HG03066 (cell line): ENCODE results near the gene ZCCHC9.
"Not testable (repeated sequence)": the region's sequence is repeated elsewhere in the genome, so short reads cannot be mapped to it uniquely, and the experiment has no call there.

Experiments used
- ATAC-seq: cut with Tn5 transposase; IDR thresholded peaks from one replicate; pipeline ENCODE4 v1.9.1; 2021; ENCODE audit warnings: low read depth; ENCODE audit not compliant: unreplicated experiment

Gene ZCCHC9, protein sequence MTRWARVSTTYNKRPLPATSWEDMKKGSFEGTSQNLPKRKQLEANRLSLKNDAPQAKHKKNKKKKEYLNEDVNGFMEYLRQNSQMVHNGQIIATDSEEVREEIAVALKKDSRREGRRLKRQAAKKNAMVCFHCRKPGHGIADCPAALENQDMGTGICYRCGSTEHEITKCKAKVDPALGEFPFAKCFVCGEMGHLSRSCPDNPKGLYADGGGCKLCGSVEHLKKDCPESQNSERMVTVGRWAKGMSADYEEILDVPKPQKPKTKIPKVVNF

DNA sequence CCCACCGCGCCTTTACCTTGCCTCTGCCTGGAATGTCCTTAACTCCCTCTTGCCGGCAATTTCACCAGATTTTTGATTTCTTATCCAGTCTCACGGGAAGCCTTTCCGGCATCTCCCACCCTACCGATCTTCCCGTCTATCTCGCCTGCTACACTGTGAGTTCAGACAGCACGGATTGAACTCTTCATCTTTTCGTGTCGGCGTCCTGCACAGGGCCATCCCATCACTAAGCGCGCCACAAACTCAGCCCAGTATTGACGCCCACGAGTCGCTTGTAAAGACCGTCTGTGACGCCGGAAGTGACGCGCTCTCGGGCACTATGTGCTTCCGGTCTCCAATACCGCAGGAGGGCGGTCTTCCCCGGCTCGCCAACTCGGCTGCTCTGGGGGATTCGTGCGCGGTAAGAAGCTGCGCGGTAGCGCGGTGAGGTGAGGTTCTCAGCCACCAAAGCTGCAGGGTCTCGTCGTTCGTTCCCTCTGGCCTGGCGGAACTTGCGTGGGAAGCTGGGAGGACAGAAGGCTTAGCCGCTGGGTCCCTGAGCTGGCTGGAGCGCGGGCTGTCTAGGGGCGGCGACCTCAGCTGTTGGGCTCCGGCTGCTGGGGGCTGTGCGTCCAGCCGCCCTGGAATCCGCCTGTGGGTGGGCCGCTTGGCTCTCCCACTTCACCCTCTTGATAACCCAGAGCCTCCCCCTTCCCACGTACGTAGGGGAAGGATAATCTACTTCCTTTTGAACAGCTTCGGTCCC lies at the start of gene ZCCHC9:
ZCCHC9 (plus strand) TSS at position 317 of the 745 bp plus-strand sequence. CDS start 3,171 bp downstream, outside the sequence.
- peak; percentile 98 for ATAC-seq

GRCh38 chr5:81251922-81252321 lies 49.5 kb upstream of the ZCCHC9 start:
- ATAC-seq, result no peak

DNA sequence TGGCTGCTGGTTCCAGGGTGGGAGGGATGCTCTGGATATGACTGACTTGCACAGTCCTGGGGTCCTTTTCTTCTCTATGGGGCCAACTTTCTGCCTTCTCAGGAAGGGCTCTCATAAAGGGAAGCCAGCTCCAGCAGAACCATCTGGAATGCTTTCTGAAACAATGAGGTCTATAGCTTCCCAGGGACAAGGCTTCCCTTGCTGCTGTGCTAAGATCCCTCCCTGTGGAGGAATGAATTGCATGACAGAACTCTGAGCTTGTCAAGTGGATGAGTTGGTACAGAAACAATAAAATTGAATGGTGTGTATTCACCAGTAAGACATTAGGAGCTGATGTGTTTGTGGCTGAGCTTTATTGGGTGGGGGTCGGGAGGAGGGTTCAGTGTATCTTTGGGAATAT lies 48.5 kb upstream of the ZCCHC9 start:
- no peak for ATAC-seq

GRCh38 chr5:81253875-81254274 lies 47.5 kb upstream of the ZCCHC9 start:
- no peak for ATAC-seq

DNA sequence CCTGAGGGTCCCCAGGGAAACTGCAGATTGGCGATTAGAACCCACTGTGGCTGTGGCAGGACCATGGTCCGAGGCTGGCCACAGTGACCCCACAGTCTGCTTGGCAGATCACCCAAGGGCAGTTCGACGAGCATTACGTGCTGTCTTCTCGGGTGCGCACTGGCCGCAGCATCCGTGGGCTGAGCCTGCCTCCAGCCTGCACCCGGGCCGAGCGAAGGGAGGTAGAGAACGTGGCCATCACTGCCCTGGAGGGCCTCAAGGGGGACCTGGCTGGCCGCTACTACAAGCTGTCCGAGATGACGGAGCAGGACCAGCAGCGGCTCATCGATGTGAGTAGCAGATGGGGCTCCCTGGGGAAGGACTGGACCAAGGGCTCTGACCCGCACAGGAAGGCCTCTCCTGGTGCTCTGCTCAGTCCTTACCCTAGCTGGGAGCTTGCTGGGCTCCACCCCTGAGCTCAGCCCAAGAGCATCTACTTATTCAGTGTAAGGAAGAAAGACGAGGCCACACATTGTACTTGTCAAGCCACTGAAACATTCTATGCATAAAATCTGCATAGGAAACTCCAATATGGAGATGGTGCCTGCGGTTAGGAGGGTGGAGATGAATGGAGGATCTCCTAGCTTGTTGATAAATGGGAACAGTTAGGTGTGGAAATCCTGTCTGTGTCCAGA lies 46.4 kb upstream of the ZCCHC9 start:
- ATAC-seq, result no peak

DNA sequence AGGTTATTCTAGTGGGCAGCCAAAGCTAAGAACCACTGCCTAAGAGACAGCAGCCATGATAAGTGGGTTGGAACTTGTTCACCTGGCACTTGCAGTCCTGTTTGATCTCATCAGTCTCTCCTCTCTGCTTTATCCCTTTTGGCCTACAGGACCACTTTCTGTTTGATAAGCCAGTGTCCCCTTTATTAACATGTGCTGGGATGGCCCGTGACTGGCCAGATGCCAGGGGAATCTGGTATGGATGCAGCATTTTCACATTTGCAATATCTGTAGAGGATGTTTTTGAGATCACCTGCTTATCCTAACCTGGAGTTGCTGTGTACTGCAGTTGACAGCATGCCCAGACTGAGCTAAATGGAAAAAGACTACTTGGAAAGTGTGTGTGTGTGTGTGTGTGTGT lies 44.6 kb upstream of the ZCCHC9 start:
- no peak for ATAC-seq

GRCh38 chr5:81262796-81263195 lies 38.6 kb upstream of the ZCCHC9 start:
- ATAC-seq, result not testable (repeated sequence)

DNA sequence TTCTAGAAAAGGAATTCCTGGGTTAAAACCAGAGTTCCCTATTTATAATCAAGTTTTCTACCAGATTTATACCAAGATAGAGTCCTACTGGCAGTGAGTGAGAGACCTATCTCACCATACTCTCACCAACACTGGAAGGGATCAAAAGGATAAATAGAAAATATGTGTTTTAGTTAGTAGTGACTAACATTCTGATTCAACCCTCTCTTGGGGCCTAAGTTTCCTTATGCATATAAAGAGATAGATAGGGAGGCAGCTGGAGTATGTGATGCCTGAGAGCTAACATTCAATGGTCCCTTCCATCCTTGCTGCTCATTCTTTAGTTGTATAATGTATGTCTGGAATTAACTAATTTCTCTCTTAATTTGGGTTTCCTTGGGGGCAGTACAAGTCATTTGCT lies 36.3 kb upstream of the ZCCHC9 start:
- no peak for ATAC-seq

- no peak for ATAC-seq
These were observed 32.7 kb upstream of the ZCCHC9 start for GRCh38 chr5:81268521-81269196.

GRCh38 chr5:81269751-81270393 lies 31.5 kb upstream of the ZCCHC9 start:
- ATAC-seq, result no peak

DNA sequence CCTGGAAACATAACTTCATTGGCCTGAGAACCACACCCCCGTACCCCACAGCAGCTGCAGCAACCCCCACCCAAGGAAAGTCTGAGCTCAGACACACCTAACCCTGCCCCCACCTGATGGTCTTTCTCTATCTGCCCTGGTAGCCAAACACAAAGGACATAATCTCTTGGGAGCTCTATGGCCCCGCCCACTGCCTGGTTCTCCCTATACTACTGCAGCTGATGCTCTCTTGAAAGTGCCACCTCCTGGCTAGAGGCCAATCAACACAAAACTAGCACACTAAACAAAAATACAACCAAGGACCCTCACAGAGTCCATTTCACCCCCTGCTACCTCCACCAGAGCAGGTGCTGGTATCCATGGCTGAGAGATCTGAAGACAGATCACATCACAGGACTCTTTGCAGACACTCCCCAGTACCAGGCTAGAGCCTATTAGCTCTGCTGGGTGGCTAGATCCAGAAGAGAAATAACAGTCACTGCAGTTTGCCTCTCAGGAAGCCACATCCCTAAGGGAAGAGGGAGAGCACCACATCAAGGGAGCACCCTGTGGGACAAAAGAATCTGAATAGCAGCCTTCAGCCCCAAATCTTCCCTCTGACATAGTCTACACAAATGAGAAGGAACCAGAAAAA lies 30.9 kb upstream of the ZCCHC9 start:
- not testable (repeated sequence) for ATAC-seq

- no peak for ATAC-seq
These were observed 17.4 kb upstream of the ZCCHC9 start for GRCh38 chr5:81283976-81284375.

DNA sequence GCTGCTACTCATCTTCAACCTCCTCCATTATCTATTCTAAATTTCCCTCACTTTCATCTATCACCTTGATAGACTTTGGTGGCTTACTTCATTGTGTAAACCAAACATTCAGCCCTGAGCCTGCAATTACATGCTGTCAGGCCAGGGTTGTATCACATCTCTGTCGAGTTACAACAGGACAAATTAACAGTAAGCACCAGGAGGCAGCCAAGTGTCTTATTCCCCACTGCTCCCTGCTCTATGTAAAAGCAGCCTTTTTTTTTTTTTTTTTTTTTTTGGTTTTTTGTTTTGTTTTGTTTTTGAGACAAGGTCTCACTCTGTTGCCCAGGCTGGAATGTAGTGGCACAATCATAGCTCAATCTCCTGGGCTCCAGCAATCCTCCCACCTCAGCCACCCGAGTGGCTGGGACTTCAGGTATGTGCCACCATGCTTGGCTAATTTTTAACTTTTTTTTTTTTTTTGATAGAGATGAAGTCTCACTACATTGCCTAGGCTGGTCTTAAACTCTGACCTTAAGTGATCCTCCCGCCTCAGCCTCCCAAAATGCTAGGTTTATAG lies 15.2 kb upstream of the ZCCHC9 start:
- ATAC-seq, result no peak

GRCh38 chr5:81288021-81288433 lies 13.4 kb upstream of the ZCCHC9 start:
- no peak for ATAC-seq

- no peak for ATAC-seq
These were observed 11.2 kb upstream of the ZCCHC9 start for GRCh38 chr5:81290146-81290545.

- no peak for ATAC-seq
These were observed 9.3 kb upstream of the ZCCHC9 start for GRCh38 chr5:81292130-81292529.

- not testable (repeated sequence) for ATAC-seq
These were observed 7.4 kb upstream of the ZCCHC9 start for GRCh38 chr5:81294021-81294420.

DNA sequence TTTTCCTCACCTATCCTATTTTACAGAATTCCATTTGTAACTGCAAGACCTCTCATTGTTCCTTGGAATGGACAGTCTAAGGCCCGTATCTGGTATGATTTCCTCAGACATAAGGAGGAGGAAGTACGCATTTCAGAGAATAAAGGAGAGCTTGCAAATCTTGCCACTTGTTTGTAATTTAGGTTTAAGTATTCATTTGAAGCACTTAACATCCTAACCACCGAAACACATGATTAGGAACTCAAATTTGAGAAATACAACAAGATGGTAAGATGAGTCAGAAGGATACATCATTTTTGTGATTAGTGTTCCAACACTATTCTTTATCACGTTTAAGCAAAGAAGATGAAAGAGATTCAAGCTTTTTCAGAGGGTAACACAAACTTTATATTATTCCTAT lies 3.9 kb upstream of the ZCCHC9 start:
- ATAC-seq, result no peak

GRCh38 chr5:81300921-81301270 lies 491 bp upstream of the ZCCHC9 start:
- ATAC-seq, result no peak

- no peak for ATAC-seq
These were observed 1.2 kb downstream of the ZCCHC9 start for GRCh38 chr5:81302596-81302995.
